ENCODE data around the gene TMEM221.

TMEM221 gene

GRCh38 chr19:17419154-17419620 lies 29.3 kb downstream of the TMEM221 start:
- DNase-seq: no peak
- intact Hi-C loops (cut with DNase I): no loop called here

GRCh38 chr19:17418710-17419109 lies 29.8 kb downstream of the TMEM221 start:
- intact Hi-C loops (cut with DNase I): no loop called here
- DNase-seq: no peak

GRCh38 chr19:17415121-17415520 lies 33.3 kb downstream of the TMEM221 start:
- intact Hi-C loops (cut with DNase I): no loop called here

GRCh38 chr19:17414097-17414496 lies 34.4 kb downstream of the TMEM221 start:
- intact Hi-C loops (cut with DNase I): no loop called here
- DNase-seq: no peak

More at GRCh38 chr19:17415121-17415520, 33.3 kb downstream of the TMEM221 start:
- DNase-seq: no peak

GRCh38 chr19:17411801-17412200 lies 36.7 kb downstream of the TMEM221 start:
- intact Hi-C loops (cut with DNase I): no loop called here
- DNase-seq: no peak

GRCh38 chr19:17409990-17410389 lies 38.5 kb downstream of the TMEM221 start:
- DNase-seq: no peak
- intact Hi-C loops (cut with DNase I): no loop called here

GRCh38 chr19:17406887-17407196 lies 41.6 kb downstream of the TMEM221 start:
- DNase-seq: no peak
- intact Hi-C loops (cut with DNase I): no loop called here

GRCh38 chr19:17406046-17406886 lies 42.2 kb downstream of the TMEM221 start:
- DNase-seq: peak in 18 of 42 donors; percentile 9 to 61 (median 32)
- intact Hi-C loops (cut with DNase I): no loop called here

GRCh38 chr19:17405250-17406045 lies 43.0 kb downstream of the TMEM221 start, which contains the start of gene BST2:
BST2 (minus strand) TSS chr19:17405630; CDS start chr19:17405575, 55 bp downstream.
- intact Hi-C loops (cut with DNase I): no loop called here
- DNase-seq: peak in 28 of 42 donors; percentile 6 to 75 (median 41)

- intact Hi-C loops (cut with DNase I): no loop called here
- DNase-seq: no peak
Observed at GRCh38 chr19:17404621-17405249, 43.7 kb downstream of the TMEM221 start.

- intact Hi-C loops (cut with DNase I): no loop called here
- no peak for DNase-seq
Observed at GRCh38 chr19:17404015-17404414, 44.5 kb downstream of the TMEM221 start.

GRCh38 chr19:17402982-17403855 lies 45.2 kb downstream of the TMEM221 start:
- peak in 2 of 42 donors; percentile 39 to 44 for DNase-seq
- intact Hi-C loops (cut with DNase I): no loop called here

GRCh38 chr19:17401628-17402027 lies 46.8 kb downstream of the TMEM221 start:
- intact Hi-C loops (cut with DNase I): no loop called here
- no peak for DNase-seq

- intact Hi-C loops (cut with DNase I): no loop called here
- DNase-seq: no peak
Observed at GRCh38 chr19:17398902-17399527, 49.5 kb downstream of the TMEM221 start.

- intact Hi-C loops (cut with DNase I): no loop called here
- DNase-seq: peak in 21 of 42 donors; percentile 19 to 55 (median 29)
Observed at GRCh38 chr19:17394891-17395415, 53.5 kb downstream of the TMEM221 start.

GRCh38 chr19:17393914-17394313 lies 54.6 kb downstream of the TMEM221 start, which contains the start of gene CCDC194:
CCDC194 (minus strand) TSS chr19:17394196; CDS start chr19:17394158, 38 bp downstream.
- DNase-seq: no peak
- intact Hi-C loops (cut with DNase I): no loop called here

GRCh38 chr19:17393002-17393401 lies 55.5 kb downstream of the TMEM221 start:
- DNase-seq: no peak
- intact Hi-C loops (cut with DNase I): no loop called here

Measured in head of caudate nucleus (tissue), 42 donors.